ENCODE results near the gene LIN54.
"Not testable (repeated sequence)": the region's sequence is repeated elsewhere in the genome, so short reads cannot be mapped to it uniquely, and the experiment has no call there.

LIN54 gene

DNA sequence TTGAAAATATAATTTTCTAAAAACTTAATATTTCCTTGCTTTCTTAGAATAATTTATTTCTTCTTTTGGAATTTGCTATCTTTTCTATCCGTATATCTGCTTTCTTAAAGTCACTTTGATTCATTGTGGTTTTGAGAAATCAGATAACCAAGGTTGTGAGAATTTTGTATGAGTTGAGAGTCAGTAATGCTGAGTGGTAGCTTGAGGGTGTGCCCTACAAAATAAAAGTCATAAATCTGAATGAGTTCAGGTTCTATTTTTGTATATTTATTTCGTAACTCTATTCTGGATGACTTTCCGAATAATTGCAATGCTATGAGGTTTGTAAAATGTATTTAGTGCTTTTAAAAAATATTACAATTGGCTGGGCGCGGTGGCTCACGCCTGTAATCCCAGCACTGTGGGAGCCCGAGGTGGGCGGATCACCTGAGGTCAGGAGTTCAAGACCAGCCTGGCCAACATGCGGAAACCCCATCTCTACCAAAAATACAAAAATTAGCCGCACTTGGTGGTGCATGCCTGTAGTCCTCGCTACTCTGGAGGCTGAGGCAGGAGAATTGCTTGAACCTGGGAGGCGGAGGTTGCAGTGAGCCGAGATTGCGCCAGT is 33.3 kb upstream of the LIN54 start:
- no peaks in the 10 kb centered on the region for H3F3A ChIP-seq (ENCODE audit: low read depth)
- no peak overlapping the region for H3K9ac ChIP-seq (ENCODE audit: low read depth, low read length, poor library complexity, severe bottlenecking)
- no peaks in the 10 kb centered on the region for H3K9me3 ChIP-seq (ENCODE audit: insufficient read depth, low read depth, low read length)
- H3K4me2 ChIP-seq (ENCODE audit: low read depth, low read length, poor library complexity, severe bottlenecking) = no peak overlapping the region
- H3K4me3 ChIP-seq (ENCODE audit: low read length, poor library complexity, severe bottlenecking) = no peak overlapping the region
- H2AFZ ChIP-seq (ENCODE audit: low read length) = no peak overlapping the region
- H3K79me2 ChIP-seq (ENCODE audit: insufficient read depth, low read length) = peaks cover 55% of the 10 kb centered on the region
- TF ChIP-seq, protein P1, sequence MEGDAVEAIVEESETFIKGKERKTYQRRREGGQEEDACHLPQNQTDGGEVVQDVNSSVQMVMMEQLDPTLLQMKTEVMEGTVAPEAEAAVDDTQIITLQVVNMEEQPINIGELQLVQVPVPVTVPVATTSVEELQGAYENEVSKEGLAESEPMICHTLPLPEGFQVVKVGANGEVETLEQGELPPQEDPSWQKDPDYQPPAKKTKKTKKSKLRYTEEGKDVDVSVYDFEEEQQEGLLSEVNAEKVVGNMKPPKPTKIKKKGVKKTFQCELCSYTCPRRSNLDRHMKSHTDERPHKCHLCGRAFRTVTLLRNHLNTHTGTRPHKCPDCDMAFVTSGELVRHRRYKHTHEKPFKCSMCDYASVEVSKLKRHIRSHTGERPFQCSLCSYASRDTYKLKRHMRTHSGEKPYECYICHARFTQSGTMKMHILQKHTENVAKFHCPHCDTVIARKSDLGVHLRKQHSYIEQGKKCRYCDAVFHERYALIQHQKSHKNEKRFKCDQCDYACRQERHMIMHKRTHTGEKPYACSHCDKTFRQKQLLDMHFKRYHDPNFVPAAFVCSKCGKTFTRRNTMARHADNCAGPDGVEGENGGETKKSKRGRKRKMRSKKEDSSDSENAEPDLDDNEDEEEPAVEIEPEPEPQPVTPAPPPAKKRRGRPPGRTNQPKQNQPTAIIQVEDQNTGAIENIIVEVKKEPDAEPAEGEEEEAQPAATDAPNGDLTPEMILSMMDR (conservative IDR thresholded peaks at IDR 0.05; ENCODE audit: low read length) = no peak
- no peak for TF ChIP-seq EZH2phosphoT487 (IDR thresholded peaks at IDR 0.05; ENCODE audit: borderline replicate concordance)
- peaks cover 23% of the 10 kb centered on the region for H3K4me1 ChIP-seq (ENCODE audit: insufficient read depth, low read length, poor library complexity, severe bottlenecking)
- no peaks in the 10 kb centered on the region for H3K27me3 ChIP-seq (ENCODE audit: insufficient read depth, low read length, poor library complexity, severe bottlenecking)
- H3K9me2 ChIP-seq (replicated peaks; ENCODE audit: low read depth, low read length) = no peaks in the 10 kb centered on the region
- peaks cover 17% of the 10 kb centered on the region for H4K20me1 ChIP-seq (ENCODE audit: insufficient read depth, low read length, poor library complexity, severe bottlenecking)
- peaks cover 7% of the 10 kb centered on the region; the same call in 1 of the 2 replicates for H3K36me3 ChIP-seq (ENCODE audit: insufficient read depth, low read length)

DNA sequence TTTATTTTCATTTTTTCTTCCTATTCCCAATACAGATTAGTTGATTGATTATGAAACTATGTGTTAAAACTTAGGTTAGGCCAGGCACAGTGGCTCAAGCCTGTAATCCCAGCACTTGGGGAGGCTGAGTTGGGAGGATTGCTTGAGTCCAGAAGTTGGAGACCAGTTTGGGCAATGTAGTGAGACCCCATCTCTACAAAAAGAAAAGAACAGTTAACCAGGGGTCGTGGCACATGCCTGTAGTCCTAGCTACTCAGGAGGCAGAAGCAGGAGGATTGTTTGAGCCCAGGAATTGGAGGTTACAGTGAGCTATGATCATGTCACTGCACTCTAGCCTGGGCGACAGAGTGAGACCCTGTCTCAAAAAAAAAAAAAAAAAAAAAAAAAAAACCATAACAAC is 32.5 kb upstream of the LIN54 start:
- H3K4me2 ChIP-seq (ENCODE audit: low read depth, low read length, poor library complexity, severe bottlenecking); H3K9me2 ChIP-seq (replicated peaks; ENCODE audit: low read depth, low read length); H3K36me3 ChIP-seq (ENCODE audit: insufficient read depth, low read length); H2AFZ ChIP-seq (ENCODE audit: low read length); H3K9ac ChIP-seq (ENCODE audit: low read depth, low read length, poor library complexity, severe bottlenecking); H3K9me3 ChIP-seq (ENCODE audit: insufficient read depth, low read depth, low read length); H3F3A ChIP-seq (ENCODE audit: low read depth); H3K4me3 ChIP-seq (ENCODE audit: low read length, poor library complexity, severe bottlenecking); H3K27me3 ChIP-seq (ENCODE audit: insufficient read depth, low read length, poor library complexity, severe bottlenecking): not testable (repeated sequence)
- H3K4me1 ChIP-seq (ENCODE audit: insufficient read depth, low read length, poor library complexity, severe bottlenecking) = peaks cover 24% of the 10 kb centered on the region
- H3K79me2 ChIP-seq (ENCODE audit: insufficient read depth, low read length) = peaks cover 62% of the 10 kb centered on the region
- peaks cover 17% of the 10 kb centered on the region for H4K20me1 ChIP-seq (ENCODE audit: insufficient read depth, low read length, poor library complexity, severe bottlenecking)

DNA sequence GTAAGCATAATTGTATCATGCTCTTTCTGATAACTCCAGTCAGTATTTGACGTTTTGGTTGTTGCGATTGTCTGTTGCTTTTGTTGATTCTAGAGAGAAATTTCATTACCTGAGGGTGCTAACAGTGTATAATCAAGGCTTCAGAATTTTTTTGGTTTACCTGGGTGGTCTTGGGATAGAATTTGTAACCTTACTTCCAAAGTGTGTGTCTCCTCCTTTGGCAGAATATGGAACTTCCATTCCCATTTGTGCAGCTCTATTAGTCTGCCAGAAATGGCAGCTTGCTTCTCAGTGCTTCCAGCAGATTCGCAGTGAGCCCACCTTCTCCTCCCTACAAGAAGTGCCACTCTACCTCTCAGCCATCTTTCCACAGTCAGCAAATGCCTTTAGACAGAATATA is 29.6 kb upstream of the LIN54 start:
- Histone ChIP-seq H3K9me2 (replicated peaks; ENCODE audit: low read depth, low read length) (no peaks in the 10 kb centered on the region), H3K79me2 (ENCODE audit: insufficient read depth, low read length) (peaks cover 85% of the 10 kb centered on the region), H3K27me3 (ENCODE audit: insufficient read depth, low read length, poor library complexity, severe bottlenecking) (no peaks in the 10 kb centered on the region), H3K9ac (ENCODE audit: low read depth, low read length, poor library complexity, severe bottlenecking) (no peak overlapping the region), H3K4me2 (ENCODE audit: low read depth, low read length, poor library complexity, severe bottlenecking) (peak overlapping the region; percentile 60), H2AFZ (ENCODE audit: low read length) (no peak overlapping the region), H3K9me3 (ENCODE audit: insufficient read depth, low read depth, low read length) (no peaks in the 10 kb centered on the region), H3K4me3 (ENCODE audit: low read length, poor library complexity, severe bottlenecking) (peak overlapping the region; percentile 33), H3K36me3 (ENCODE audit: insufficient read depth, low read length) (no peaks in the 10 kb centered on the region), H4K20me1 (ENCODE audit: insufficient read depth, low read length, poor library complexity, severe bottlenecking) (peaks cover 24% of the 10 kb centered on the region), H3F3A (ENCODE audit: low read depth) (no peaks in the 10 kb centered on the region), H3K4me1 (ENCODE audit: insufficient read depth, low read length, poor library complexity, severe bottlenecking) (peaks cover 49% of the 10 kb centered on the region)
- TF ChIP-seq, protein P1 (conservative IDR thresholded peaks at IDR 0.05; ENCODE audit: low read length) = no peak; the same call in 1 of the 2 replicates
- no peak for TF ChIP-seq EZH2phosphoT487 (IDR thresholded peaks at IDR 0.05; ENCODE audit: borderline replicate concordance)
